Stimulated activated CD8-positive, alpha-beta memory T cell treated with anti-CD3 and anti-CD28 coated beads, Interleukin-15, amount 100 ng/mL, for 4 hours (primary cell): Measurements from ENCODE around the gene DYRK2.

Experiments
- DNase-seq, 2 donors: peaks; one replicate each; pipeline ENCODE4 v3.0.0-alpha.2; 2020; ENCODE audit warnings: low read depth in 2 of 2

The DYRK2 gene

DNA sequence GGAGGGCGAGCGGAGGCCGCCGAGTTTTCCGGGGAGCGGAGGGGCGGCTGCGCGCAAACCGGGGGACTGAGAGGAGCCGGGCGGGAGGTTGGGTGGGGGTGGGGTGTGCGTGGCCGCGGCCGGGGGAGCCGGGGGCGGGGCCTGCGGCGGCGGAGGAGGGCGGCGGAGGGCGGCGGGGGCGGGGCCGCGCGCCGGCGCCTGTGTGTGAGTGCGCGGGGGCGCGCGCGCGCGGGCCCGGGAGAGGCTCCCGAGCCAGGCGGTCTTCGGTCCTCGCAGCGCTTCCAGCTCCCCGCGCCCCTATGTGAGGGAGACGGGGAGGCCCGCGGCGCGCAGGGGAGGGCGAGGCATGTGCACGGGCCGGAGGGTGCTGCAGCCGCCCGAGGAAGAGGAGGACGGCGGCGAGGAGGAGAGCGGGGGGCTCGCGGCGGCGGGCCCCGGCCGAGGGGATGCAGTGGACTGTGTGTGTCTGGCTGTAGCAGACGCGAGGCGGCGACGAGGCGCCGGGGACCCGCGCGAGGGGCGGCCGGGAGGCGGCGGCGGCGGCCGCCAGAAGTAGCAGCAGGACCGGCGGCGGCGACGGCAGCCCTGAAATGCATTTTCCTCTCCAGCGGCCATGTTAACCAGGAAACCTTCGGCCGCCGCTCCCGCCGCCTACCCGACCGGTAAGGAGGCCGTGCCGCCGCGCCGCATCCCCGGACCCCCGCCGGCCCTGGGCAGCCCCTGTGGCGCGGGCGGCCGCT, at the start of gene DYRK2:
Gene DYRK2 (plus strand): TSS at position 225 of the 740 bp plus-strand sequence. CDS start 389 bp downstream, at position 614.
- DNase-seq: peak; percentile 39 to 68

DNA sequence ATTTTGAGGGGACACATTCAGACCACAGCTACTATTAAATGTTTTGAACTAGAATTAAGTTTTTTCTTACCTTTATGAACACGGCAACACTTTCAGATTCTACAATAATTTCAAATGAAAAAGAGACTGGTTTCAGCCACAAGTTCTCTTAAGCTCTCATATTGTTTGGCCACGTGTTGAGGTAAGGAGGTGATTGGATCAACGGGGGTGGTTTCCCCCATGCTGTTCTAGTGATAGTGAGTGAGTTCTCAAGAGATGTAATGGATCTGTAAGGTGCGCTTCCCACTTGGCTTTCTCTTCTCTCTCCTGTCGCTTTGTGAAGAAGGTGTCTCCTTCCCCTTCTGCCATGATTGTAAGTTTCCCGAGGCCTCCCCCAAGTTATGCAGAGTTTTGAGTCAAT, 48.9 kb upstream of the DYRK2 start:
- DNase-seq: no peak

- no peak for DNase-seq
Observed at GRCh38 chr12:67601126-67601525, 47.4 kb upstream of the DYRK2 start.

DNA sequence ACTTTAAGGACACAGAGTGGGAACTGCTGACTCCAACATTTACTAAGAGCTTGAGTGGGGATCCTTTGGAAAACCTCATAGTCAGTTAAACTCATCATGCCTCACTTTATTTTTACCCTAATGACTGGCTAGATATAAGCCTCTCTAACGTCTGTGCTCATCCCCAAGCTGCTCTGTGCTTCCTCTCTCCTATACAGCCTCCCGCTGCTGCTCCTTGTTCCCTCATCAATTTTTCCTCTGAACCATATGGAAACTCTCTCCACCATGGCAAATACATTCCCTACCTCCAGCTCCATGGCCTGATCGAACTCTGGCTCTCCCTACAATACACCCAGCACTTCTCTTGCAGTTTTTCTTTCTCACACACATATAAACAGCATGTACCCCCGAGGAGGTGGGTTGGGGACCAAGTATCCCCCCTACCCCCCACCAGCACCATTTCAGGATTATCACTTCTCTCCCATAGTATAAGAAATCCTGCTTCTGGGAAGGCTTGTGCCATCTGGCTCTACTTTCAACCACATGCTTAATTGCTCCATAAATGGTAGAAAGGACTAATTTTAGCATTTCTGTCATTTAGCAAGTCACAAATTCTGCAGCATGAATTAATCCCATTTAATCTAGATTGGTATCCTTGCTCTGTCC, 39.2 kb upstream of the DYRK2 start:
- no peak for DNase-seq

GRCh38 chr12:67613040-67613439, 35.5 kb upstream of the DYRK2 start:
- no peak for DNase-seq

DNA sequence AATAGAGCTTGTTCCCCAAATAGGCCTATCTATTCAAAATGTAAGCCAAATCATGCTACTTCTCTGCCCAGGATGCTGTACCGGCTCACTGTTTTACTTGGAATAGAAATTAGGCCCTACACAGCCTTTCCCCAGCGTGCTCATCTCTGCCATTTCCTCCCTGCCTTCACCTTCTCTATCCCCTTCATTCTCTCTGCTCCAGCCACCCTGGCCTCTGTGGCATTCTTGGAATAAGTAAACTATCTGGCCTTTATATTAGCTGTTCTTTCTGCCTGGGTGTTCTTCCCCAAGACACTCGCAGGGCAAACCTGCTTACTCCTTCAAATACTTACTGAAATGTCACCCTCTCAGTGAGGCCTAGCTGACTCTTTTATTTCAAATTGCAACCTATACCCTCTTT, 30.9 kb upstream of the DYRK2 start:
- DNase-seq: no peak

DNA sequence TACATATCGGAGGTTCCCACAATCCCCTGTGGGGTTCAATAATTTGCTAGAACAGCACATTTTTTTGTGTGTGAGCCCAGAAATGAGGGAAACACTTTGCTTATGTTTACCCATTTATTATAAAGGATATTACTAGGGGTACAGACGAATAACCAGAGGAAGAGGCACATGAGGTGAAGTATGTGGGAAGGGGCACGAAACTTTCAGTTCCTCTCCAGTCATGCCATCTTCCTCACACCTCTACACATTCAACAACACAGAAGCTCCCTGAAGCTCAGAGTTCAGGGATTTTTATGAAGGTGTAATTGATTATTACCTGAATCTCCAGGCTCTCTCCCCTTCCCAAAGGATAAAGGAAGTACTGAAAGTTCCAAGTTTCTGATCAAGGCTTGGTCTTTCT, 30.2 kb upstream of the DYRK2 start:
- no peak for DNase-seq

- DNase-seq: no peak
Observed at GRCh38 chr12:67621112-67621511, 27.4 kb upstream of the DYRK2 start.

DNA sequence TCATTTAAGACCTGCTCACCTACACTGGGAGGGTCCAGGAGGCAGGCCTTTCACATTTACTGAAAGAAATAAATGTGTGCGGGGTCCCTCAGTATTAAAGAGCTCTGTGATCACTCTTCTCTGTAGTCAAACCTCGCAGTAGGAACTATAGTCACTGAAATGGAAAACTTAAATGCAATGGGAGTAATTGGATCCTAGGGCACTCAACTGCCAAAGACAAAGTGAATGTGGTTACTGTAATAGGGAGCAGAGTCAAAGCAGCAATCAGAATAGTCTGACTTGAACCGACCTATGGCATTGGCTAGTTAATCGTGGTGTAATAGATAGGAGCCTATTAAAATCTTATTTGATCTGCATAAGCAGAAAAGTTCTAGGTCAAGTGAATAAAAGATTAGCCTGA, 26.6 kb upstream of the DYRK2 start:
- DNase-seq: no peak

GRCh38 chr12:67623259-67623658, 25.3 kb upstream of the DYRK2 start:
- DNase-seq: no peak

GRCh38 chr12:67624355-67624754, 24.2 kb upstream of the DYRK2 start:
- DNase-seq: no peak

DNA sequence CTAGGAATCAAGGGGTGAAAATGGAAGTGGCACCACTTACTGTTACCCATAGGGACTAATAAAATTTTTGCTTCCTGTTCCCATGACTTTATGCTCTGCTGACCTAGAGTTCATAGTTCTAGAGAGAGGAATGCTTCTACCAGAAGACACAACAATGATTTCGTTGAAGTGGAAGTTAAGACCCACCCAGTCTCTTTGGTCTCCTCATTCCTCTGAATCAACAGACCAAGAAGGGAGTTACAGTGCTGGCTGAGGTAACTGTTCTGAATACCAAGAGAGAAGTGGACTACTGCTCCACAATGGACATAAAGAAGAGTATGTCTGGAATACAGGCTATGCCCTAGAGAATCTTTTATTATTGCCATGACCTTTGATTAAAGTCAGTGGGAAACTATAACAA, 23.5 kb upstream of the DYRK2 start:
- no peak for DNase-seq

DNA sequence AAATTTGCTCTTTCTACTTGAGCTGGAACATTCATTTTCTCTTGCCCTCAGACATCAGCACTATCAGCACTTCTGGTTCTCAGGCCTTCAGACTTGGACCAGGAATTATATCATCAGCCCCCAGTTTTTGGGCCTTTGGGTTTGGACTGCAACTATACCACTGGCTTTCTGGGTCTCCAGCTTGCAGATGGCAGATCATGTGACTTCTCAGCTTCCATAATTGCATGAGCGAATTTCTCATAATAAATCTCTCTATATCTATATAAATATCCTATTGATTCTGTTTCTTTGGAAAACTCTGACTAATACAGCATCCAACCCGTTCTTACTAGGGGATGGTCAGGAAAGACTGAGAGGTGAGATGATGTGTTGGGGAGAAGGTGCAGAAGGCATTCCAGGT, 22.4 kb upstream of the DYRK2 start:
- no peak for DNase-seq

GRCh38 chr12:67630373-67631088, 18.0 kb upstream of the DYRK2 start:
- peak; percentile 60 to 68 for DNase-seq

- no peak for DNase-seq
Observed at GRCh38 chr12:67632005-67632404, 16.5 kb upstream of the DYRK2 start.

- no peak for DNase-seq
Observed at GRCh38 chr12:67633024-67633610, 15.4 kb upstream of the DYRK2 start.

DNA sequence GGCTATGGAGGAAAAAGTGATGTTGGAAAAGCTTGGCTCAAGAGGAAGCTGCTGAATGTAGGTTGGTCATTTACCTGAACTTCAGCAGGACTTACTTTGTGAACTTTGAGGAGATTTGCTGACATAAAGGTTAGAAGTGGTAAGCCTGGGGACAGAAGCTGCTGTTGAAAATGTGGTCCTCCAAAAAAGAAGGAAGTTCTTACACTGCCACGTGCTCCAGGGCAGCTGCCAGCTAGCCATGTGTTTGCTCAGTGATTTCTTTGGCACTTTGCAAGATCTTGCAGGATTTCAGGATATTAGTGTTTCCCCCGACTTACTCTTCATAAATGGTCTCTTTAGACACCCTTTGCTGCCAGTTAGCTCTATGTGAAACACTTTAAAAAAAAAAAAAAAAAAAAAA, 14.8 kb upstream of the DYRK2 start:
- no peak for DNase-seq

- DNase-seq: no peak
Observed at GRCh38 chr12:67634303-67634761, 14.2 kb upstream of the DYRK2 start.

DNA sequence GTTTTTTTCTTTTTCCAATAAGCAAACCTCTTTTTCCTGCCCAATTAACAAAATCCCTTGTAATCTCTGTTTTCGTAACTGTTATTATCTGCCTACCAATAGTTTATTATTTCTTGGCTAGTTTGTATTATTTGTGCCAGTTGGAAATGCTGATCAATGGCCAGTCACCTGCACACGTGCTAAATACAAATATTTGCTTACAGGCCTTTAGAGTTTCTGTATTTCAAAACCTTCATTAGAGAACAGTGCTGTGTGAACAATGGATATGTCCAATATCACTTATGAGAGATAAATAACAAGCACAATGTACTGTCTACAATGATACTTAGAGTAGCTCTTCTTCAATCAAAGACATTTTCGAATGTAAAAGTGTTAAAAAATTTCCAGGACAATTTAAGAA, 10.8 kb upstream of the DYRK2 start:
- no peak for DNase-seq

DNA sequence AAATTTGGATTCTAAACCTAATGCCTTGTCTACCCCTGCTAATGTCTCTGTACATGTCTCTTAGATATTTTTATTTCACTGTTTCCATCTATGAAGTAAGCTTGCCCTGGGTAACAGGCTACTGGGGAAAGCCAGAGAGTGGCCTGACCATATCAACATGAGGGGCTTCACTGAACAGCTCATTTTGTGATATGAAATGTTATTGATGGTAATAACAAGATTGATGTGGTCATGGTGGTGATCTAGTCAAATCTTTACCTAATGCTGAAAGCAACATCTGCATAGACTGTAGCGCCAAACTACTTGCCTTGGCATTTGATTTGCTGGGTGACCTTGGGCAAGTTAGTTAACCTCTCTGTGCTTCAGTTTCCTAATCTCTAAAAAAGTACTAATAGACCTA, 9.9 kb upstream of the DYRK2 start:
- no peak for DNase-seq

DNA sequence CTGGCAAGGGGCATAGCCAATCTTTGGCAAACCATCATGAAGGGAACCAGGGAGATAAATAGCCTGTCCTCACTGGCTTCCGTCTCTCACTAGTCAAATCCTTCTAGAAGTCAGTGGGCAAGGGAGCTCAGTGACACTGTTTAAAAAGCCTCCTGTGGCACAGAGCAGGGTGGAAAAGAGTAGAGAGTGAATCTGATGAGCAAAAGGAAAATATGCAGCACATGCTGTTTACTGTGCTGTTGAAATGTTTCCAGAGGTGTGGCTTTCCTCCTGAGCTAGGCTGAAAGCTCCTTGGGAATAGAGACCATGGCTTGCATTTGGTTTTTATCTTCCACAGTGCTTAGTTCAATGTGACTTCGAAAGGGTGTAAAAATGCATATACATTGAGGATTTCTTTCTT, 7.7 kb upstream of the DYRK2 start:
- DNase-seq: no peak

DNA sequence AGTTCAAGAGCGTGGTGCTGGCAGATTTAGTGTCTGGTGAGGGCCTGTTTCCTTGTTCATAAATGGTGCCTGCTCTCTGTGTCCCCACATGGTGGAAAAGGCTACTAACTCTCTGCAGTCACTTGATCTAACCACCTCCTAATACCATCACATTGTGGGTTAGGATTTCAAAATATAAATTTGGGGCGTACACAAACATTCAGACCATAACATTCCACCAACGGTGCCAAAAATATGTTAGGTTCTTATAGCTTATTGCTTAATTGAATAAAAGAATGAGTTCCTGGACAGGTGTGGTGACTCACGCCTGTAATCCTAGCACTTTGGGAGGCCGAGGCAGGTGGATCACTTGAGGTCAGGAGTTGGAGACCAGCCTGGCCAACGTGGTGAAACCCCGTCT, 3.4 kb upstream of the DYRK2 start:
- no peak for DNase-seq

- no peak for DNase-seq
Observed at GRCh38 chr12:67645601-67646000, 2.9 kb upstream of the DYRK2 start.
